HL-60/S4 treated with retinoic acid at 250 ng/mL for 4 days and 3 days (cell line): ENCODE results near the gene NOMO2.
"Not testable (repeated sequence)": the region's sequence is repeated elsewhere in the genome, so short reads cannot be mapped to it uniquely, and the experiment has no call there.

Source experiments
- in situ Hi-C: fragments of 300-500 bp; cut with MboI; formaldehyde crosslinking; loops from 2 replicates; pipeline ENCODE4 v1.7.0; 2022; ENCODE audit warnings: low sequenced_read_pairs

NOMO2 gene

GRCh38 chr16:18561727-18562314, at the start of gene NOMO2:
Gene NOMO2, minus strand, starts transcription at chr16:18562097. Its CDS starts 57 bp downstream, at chr16:18562040.
- in situ Hi-C loops: not testable (repeated sequence)

GRCh38 chr16:18610147-18610803, 48.4 kb upstream of the NOMO2 start:
- in situ Hi-C loops: not testable (repeated sequence)

- in situ Hi-C loops: not testable (repeated sequence)
Observed at GRCh38 chr16:18608271-18608670, 46.4 kb upstream of the NOMO2 start.

GRCh38 chr16:18603572-18604246, 41.8 kb upstream of the NOMO2 start:
- in situ Hi-C loops: not testable (repeated sequence)

GRCh38 chr16:18598582-18598981, 36.7 kb upstream of the NOMO2 start:
- in situ Hi-C loops: not testable (repeated sequence)

GRCh38 chr16:18597734-18598133, 35.8 kb upstream of the NOMO2 start:
- in situ Hi-C loops: not testable (repeated sequence)

- in situ Hi-C loops: not testable (repeated sequence)
Observed at GRCh38 chr16:18597319-18597718, 35.4 kb upstream of the NOMO2 start.

GRCh38 chr16:18595796-18596195, 33.9 kb upstream of the NOMO2 start:
- in situ Hi-C loops: not testable (repeated sequence)

- in situ Hi-C loops: not testable (repeated sequence)
Observed at GRCh38 chr16:18594880-18595279, 33.0 kb upstream of the NOMO2 start.

GRCh38 chr16:18593904-18594303, 32.0 kb upstream of the NOMO2 start:
- in situ Hi-C loops: not testable (repeated sequence)

GRCh38 chr16:18592982-18593381, 31.1 kb upstream of the NOMO2 start:
- in situ Hi-C loops: not testable (repeated sequence)

- in situ Hi-C loops: not testable (repeated sequence)
Observed at GRCh38 chr16:18591908-18592307, 30.0 kb upstream of the NOMO2 start.

- in situ Hi-C loops: not testable (repeated sequence)
Observed at GRCh38 chr16:18591441-18591840, 29.5 kb upstream of the NOMO2 start.

GRCh38 chr16:18589806-18590205, 27.9 kb upstream of the NOMO2 start:
- in situ Hi-C loops: not testable (repeated sequence)

- in situ Hi-C loops: not testable (repeated sequence)
Observed at GRCh38 chr16:18586560-18587540, 25.0 kb upstream of the NOMO2 start.

- in situ Hi-C loops: not testable (repeated sequence)
Observed at GRCh38 chr16:18585789-18586188, 23.9 kb upstream of the NOMO2 start.

GRCh38 chr16:18582902-18583301, 21.0 kb upstream of the NOMO2 start:
- in situ Hi-C loops: no loop called here

- in situ Hi-C loops: not testable (repeated sequence)
Observed at GRCh38 chr16:18580396-18580795, 18.5 kb upstream of the NOMO2 start.

- in situ Hi-C loops: not testable (repeated sequence)
Observed at GRCh38 chr16:18579261-18579660, 17.4 kb upstream of the NOMO2 start.

- in situ Hi-C loops: not testable (repeated sequence)
Observed at GRCh38 chr16:18577942-18578341, 16.0 kb upstream of the NOMO2 start.

GRCh38 chr16:18575945-18576344, 14.0 kb upstream of the NOMO2 start:
- in situ Hi-C loops: not testable (repeated sequence)
